Vagina (tissue), 2 donors: Measurements from ENCODE around the gene CHRNB4. TPM values are rescaled to one million over a fixed set of nuclear protein-coding genes. Genes with fewer than 3 reads are reported as not detected.

Source experiments
- DNase-seq, 2 donors: peaks; one replicate each; pipeline ENCODE4 v3.0.0-alpha.2; 2017; ENCODE audit errors: extremely low spot score in 2 of 2
- H3K27ac ChIP-seq: fragments of 200-600 bp; sonication (generic); one replicate; pipeline ENCODE4 v1.5.1; 2019
- H3K27me3 ChIP-seq: fragments of 200-600 bp; sonication (generic); one replicate; pipeline ENCODE4 v1.5.1; 2019
- H3K36me3 ChIP-seq, 2 donors: fragments of 200-600 bp; sonication (generic); one replicate each; pipeline ENCODE4 v1.5.1; 2017 to 2019
- H3K4me1 ChIP-seq: fragments of 200-600 bp; sonication (generic); one replicate; pipeline ENCODE4 v1.5.1; 2019
- H3K4me3 ChIP-seq, 2 donors: fragments of 200-600 bp; sonication (generic); 1 replicate in 1 of 2; 2 replicates in 1 of 2; pipeline ENCODE4 v1.5.1; 2016 to 2019
- H3K9me3 ChIP-seq: fragments of 200-600 bp; sonication (generic); one replicate; pipeline ENCODE4 v1.5.1; 2019
- POLR2A ChIP-seq, 2 donors: fragments of 450-650 bp; IDR thresholded peaks; one replicate each; pipeline ENCODE4 v1.6.1; 2017; ENCODE audit warnings: antibody characterized with exemption in 2 of 2, mild to moderate bottlenecking in 2 of 2, moderate library complexity in 2 of 2
- POLR2AphosphoS5 ChIP-seq, 2 donors: sonication (generic); formaldehyde crosslinking; IDR thresholded peaks; one replicate each; pipeline ENCODE4 v1.9.0; 2017; ENCODE audit warnings: antibody characterized with exemption in 2 of 2, mild to moderate bottlenecking in 2 of 2, low read depth in 1 of 2; ENCODE audit not compliant: insufficient read depth in 1 of 2
- intact Hi-C: fragments of 100-400 bp; cut with DNase I; formaldehyde crosslinking; loops from one replicate; pipeline ENCODE4 v1.15.1; 2023
- total RNA-seq: library from RNA; depleted of rRNA; stranded (reverse); fragments of >200 nt; gene quantifications from one replicate; pipeline ENCODE4 v1.2.3, GENCODE V29; 2016
- TF ChIP-seq, protein P1 (sequence below), 3 experiments: fragments of 450-650 bp in 2 of 3; fragments of 200-600 bp in 1 of 3; sonication (generic) in 1 of 3; IDR thresholded peaks; one replicate each; pipeline ENCODE4 v1.5.1; 2017 to 2019; ENCODE audit warnings: antibody characterized with exemption in 3 of 3, mild to moderate bottlenecking in 2 of 3, moderate library complexity in 2 of 3

Gene CHRNB4
- total RNA-seq, 1 donor from 2014 or later: 0.74 TPM

- no peak overlapping the region for H3K27ac ChIP-seq
- no peaks in the 10 kb centered on the region for H3K27me3 ChIP-seq
- TF ChIP-seq POLR2A (IDR thresholded peaks at IDR 0.05): no peak
- TF ChIP-seq, protein P1, sequence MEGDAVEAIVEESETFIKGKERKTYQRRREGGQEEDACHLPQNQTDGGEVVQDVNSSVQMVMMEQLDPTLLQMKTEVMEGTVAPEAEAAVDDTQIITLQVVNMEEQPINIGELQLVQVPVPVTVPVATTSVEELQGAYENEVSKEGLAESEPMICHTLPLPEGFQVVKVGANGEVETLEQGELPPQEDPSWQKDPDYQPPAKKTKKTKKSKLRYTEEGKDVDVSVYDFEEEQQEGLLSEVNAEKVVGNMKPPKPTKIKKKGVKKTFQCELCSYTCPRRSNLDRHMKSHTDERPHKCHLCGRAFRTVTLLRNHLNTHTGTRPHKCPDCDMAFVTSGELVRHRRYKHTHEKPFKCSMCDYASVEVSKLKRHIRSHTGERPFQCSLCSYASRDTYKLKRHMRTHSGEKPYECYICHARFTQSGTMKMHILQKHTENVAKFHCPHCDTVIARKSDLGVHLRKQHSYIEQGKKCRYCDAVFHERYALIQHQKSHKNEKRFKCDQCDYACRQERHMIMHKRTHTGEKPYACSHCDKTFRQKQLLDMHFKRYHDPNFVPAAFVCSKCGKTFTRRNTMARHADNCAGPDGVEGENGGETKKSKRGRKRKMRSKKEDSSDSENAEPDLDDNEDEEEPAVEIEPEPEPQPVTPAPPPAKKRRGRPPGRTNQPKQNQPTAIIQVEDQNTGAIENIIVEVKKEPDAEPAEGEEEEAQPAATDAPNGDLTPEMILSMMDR (IDR thresholded peaks at IDR 0.05): no peak
- no peak for TF ChIP-seq POLR2AphosphoS5 (IDR thresholded peaks at IDR 0.05; ENCODE audit: insufficient read depth in 1 of 2, low read depth in 1 of 2)
- H3K4me1 ChIP-seq: peaks cover 6% of the 10 kb centered on the region
- no peaks in the 10 kb centered on the region for H3K9me3 ChIP-seq
- no peak overlapping the region for H3K4me3 ChIP-seq
- DNase-seq: peak; percentile 40 to 79
- no peaks in the 10 kb centered on the region for H3K36me3 ChIP-seq
- intact Hi-C loops: no loop called here
These were observed 39.5 kb upstream of the CHRNB4 start for GRCh38 chr15:78680431-78681075.

GRCh38 chr15:78679089-78679511 is 38.1 kb upstream of the CHRNB4 start:
- intact Hi-C loops: no loop called here
- DNase-seq: peak; percentile 58 to 64
- no peaks in the 10 kb centered on the region for H3K36me3 ChIP-seq
- TF ChIP-seq, protein P1 (IDR thresholded peaks at IDR 0.05): no peak
- TF ChIP-seq POLR2A (IDR thresholded peaks at IDR 0.05) (no peak), POLR2AphosphoS5 (IDR thresholded peaks at IDR 0.05; ENCODE audit: insufficient read depth in 1 of 2, low read depth in 1 of 2) (no peak)
- H3K27me3 ChIP-seq: no peaks in the 10 kb centered on the region
- no peak overlapping the region for H3K4me3 ChIP-seq
- H3K4me1 ChIP-seq: no peaks in the 10 kb centered on the region
- no peak overlapping the region for H3K27ac ChIP-seq
- H3K9me3 ChIP-seq: no peaks in the 10 kb centered on the region

DNA sequence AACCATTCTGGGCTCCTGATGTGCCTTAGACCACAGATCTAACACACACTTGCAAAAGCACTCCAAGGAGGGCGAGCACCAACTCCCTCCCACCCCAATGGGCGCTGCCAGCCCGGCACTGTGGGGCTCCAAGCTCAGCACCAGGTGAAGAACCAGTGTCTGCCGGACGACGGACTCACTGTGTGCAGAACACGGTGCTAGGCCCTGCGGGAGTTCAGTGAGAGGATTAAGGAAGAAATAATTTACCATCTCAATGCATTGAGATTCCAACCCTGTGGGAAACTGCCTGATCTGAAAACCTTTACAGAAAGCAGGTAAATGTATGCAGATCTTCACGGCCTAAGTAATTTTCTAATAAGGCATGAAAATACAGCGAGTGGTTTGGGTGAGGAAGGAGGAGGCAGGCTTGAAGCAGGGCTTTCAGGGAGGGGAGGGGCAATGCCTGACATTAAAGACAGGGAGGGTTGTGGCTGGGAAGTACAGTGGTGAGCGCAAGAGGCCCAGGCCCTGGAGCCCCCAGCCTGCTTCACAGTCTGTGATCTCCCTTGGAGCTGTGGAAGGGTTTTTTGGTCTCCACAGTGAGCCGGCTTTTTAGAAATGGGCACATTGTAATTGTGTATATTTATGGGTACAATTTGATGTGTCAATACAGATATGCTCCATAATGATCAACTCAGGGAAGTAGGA is 35.6 kb upstream of the CHRNB4 start:
- intact Hi-C loops: no loop called here
- Histone ChIP-seq H3K27ac (no peak overlapping the region), H3K27me3 (no peaks in the 10 kb centered on the region), H3K4me1 (peaks cover 13% of the 10 kb centered on the region), H3K36me3 (no peaks in the 10 kb centered on the region), H3K4me3 (no peak overlapping the region), H3K9me3 (no peaks in the 10 kb centered on the region)
- TF ChIP-seq POLR2AphosphoS5 (IDR thresholded peaks at IDR 0.05; ENCODE audit: insufficient read depth in 1 of 2, low read depth in 1 of 2) (no peak), POLR2A (IDR thresholded peaks at IDR 0.05) (no peak)
- TF ChIP-seq, protein P1 (IDR thresholded peaks at IDR 0.05): no peak
- DNase-seq: peak; percentile 22 to 70

DNA sequence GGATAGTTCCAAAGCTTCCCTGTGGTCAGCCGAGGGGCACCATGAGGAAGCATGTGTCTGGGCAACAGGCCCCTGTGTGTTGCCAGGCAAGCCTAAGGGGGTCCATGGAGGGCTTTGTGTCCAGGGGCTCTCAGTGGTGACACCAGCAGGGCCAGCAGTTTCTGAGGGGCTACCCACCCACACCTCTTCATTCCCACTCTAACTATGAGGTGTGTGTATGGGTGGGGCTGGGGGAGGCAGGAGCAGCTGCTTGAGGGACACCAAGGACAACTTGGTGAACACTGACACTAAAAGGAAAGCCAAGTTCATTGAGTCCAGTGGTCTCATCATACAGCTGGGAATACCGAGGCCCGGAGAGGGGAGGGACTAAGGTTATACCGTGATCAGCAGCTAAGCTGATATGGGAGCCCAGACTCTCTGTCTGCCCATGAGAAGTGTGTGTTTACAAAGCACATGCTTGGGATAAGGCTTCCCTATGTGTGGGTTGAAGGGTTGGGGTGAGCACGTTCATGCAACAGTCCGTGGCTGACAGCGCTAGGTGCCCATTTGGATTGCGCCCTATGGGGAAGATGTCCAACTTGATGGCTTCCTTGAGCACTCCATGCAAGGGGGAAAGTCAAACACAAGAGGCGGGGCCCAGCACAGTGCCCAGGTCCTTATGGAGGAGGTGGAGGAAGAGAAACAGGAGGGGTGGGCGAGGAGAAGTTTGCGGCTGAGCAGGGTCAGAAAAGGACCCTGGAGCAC is 34.8 kb upstream of the CHRNB4 start:
- Histone ChIP-seq H3K27me3 (no peaks in the 10 kb centered on the region), H3K36me3 (no peaks in the 10 kb centered on the region), H3K27ac (no peak overlapping the region), H3K4me1 (peaks cover 16% of the 10 kb centered on the region), H3K9me3 (no peaks in the 10 kb centered on the region), H3K4me3 (no peak overlapping the region)
- intact Hi-C loops: no loop called here
- peak; percentile 65 to 77 for DNase-seq
- TF ChIP-seq POLR2AphosphoS5 (IDR thresholded peaks at IDR 0.05; ENCODE audit: insufficient read depth in 1 of 2, low read depth in 1 of 2) (no peak), POLR2A (IDR thresholded peaks at IDR 0.05) (no peak)
- TF ChIP-seq, protein P1 (IDR thresholded peaks at IDR 0.05): no peak
